Caki2 (cell line): Measurements from ENCODE around the gene SLITRK5. TPM values are rescaled to one million over a fixed set of nuclear protein-coding genes. Genes with fewer than 3 reads are reported as not detected.

Source experiments
- DNase-seq: peaks from one replicate; pipeline ENCODE4 v3.0.0-alpha.2; 2015; ENCODE audit warnings: low read depth
- in situ Hi-C: cut with HindIII; loops from 2 replicates; pipeline ENCODE4 v1.10.0; 2016; ENCODE audit warnings: low sequenced_read_pairs, low pct_unique_long_range_greater_than_20kb, mixed read lengths
- total RNA-seq: library from RNA; depleted of rRNA; stranded (reverse); fragments of >200 nt; shearing (Covaris generic); gene quantifications from 2 replicates; pipeline ENCODE4 v1.2.3, GENCODE V29; 2014; ENCODE audit warnings: low replicate concordance; rRNA removed

Gene SLITRK5
- 0.06 and 0.17 TPM in 2 replicates for total RNA-seq

- peak; percentile 88 for DNase-seq
- in situ Hi-C loops, result no loop called here
Measured at GRCh38 chr13:87671031-87671752, at the start of gene SLITRK5. SLITRK5 (plus strand) TSS chr13:87671371; CDS start chr13:87675389, 4,018 bp downstream.

DNA sequence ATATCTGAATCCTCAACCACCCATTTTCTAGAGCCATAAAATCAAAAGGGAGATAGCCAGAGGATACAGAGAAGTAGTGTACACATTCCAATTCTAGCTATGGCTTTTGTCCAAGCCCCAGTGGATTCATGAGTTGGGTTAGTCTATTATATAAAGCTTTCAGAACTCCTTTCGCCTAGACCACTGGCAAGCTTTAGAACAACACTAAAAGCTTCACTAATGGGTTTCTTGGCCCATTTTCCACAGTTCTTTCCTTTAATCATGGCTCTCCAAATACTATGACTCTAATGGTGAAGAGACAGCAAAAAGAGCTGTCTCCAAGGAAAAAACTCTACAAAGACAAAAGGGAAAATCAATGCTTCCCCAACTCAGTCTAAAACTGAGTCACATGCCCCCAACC, 48.2 kb upstream of the SLITRK5 start:
- DNase-seq, result no peak
- in situ Hi-C loops, result no loop called here

- DNase-seq, result no peak
- in situ Hi-C loops, result no loop called here
Measured at GRCh38 chr13:87656306-87656705, 14.9 kb upstream of the SLITRK5 start.

DNA sequence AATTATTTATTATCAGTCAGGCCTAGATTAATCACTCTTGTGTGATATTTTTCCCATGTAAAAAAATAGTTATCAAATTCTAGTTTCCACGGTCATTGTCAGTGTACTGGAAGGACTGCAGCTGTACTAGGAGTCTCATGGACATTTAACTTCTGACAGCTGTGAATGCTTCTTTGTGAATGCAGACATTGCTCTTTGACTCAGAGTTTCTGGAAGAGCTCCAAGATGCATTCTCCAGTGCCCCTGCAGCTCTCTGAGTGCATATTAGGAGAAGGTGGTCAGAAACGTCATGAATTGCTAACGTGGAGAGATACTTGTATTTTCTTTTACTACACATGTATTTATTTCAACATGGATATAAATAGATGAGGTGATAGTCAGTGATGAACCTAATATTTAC, 9.7 kb upstream of the SLITRK5 start:
- no peak for DNase-seq
- in situ Hi-C loops, result no loop called here

GRCh38 chr13:87666831-87667230, 4.3 kb upstream of the SLITRK5 start:
- in situ Hi-C loops, result no loop called here

GRCh38 chr13:87667686-87668085, 3.5 kb upstream of the SLITRK5 start:
- in situ Hi-C loops, result no loop called here
- DNase-seq, result no peak

More at GRCh38 chr13:87666831-87667230, 4.3 kb upstream of the SLITRK5 start:
- DNase-seq, result no peak

GRCh38 chr13:87669379-87669978, 1.7 kb upstream of the SLITRK5 start:
- peak; percentile 29 for DNase-seq
- in situ Hi-C loops, result no loop called here

DNA sequence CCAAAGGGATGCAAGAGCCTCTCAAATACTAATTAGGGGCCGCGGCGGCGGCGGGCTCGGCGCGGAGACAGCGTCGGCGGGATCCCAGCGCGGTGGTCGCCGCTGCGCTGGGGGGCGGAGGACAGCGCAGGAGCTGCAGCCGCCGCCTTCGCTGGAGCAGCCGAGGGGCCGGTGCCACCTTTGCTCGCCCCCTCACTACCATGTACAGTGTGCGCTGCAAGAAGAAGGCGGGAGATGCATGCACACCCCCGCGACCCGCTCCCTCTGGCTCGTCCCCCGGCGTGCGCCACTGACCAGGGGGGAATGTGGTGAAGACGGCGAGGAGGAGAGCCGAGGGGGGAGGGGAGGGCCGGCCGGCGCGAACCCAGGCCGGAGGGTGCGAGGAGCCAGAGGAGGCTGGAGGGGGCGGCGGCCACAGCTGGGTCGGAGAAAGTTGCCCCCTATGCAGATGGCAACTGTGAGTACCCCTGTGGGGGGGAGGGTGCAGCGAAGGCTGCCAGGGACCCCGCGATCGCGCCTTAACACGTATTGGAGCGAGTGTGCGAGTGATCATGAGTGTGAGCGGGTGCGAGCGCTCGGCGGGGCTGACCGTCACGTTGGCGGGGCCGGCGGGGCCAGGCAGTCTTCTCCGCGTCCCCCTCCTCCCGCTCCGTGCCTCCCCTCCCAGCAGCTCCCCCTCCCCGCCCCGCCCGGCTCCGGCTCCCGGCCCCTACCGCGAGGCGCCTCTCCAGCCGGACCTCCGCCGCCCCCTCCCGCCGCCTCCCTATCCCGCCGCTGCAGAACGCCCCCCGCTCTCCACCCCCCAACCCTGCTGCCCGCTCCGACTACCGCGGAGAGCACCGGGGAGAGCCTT, 808 bp downstream of the SLITRK5 start:
- in situ Hi-C loops, result no loop called here
- peak; percentile 29 for DNase-seq

GRCh38 chr13:87674247-87674738, 3.1 kb downstream of the SLITRK5 start:
- in situ Hi-C loops, result no loop called here

GRCh38 chr13:87675851-87676250, 4.7 kb downstream of the SLITRK5 start:
- in situ Hi-C loops, result no loop called here
- DNase-seq, result no peak

More at GRCh38 chr13:87674247-87674738, 3.1 kb downstream of the SLITRK5 start:
- DNase-seq, result no peak

DNA sequence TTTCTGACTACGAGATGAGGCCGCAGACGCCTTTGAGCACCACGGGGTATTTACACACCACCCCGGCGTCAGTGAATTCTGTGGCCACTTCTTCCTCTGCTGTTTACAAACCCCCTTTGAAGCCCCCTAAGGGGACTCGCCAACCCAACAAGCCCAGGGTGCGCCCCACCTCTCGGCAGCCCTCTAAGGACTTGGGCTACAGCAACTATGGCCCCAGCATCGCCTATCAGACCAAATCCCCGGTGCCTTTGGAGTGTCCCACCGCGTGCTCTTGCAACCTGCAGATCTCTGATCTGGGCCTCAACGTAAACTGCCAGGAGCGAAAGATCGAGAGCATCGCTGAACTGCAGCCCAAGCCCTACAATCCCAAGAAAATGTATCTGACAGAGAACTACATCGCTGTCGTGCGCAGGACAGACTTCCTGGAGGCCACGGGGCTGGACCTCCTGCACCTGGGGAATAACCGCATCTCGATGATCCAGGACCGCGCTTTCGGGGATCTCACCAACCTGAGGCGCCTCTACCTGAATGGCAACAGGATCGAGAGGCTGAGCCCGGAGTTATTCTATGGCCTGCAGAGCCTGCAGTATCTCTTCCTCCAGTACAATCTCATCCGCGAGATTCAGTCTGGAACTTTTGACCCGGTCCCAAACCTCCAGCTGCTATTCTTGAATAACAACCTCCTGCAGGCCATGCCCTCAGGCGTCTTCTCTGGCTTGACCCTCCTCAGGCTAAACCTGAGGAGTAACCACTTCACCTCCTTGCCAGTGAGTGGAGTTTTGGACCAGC, 5.3 kb downstream of the SLITRK5 start:
- in situ Hi-C loops, result no loop called here
- DNase-seq, result no peak

- in situ Hi-C loops, result no loop called here
Measured at GRCh38 chr13:87677043-87677495, 5.9 kb downstream of the SLITRK5 start.

DNA sequence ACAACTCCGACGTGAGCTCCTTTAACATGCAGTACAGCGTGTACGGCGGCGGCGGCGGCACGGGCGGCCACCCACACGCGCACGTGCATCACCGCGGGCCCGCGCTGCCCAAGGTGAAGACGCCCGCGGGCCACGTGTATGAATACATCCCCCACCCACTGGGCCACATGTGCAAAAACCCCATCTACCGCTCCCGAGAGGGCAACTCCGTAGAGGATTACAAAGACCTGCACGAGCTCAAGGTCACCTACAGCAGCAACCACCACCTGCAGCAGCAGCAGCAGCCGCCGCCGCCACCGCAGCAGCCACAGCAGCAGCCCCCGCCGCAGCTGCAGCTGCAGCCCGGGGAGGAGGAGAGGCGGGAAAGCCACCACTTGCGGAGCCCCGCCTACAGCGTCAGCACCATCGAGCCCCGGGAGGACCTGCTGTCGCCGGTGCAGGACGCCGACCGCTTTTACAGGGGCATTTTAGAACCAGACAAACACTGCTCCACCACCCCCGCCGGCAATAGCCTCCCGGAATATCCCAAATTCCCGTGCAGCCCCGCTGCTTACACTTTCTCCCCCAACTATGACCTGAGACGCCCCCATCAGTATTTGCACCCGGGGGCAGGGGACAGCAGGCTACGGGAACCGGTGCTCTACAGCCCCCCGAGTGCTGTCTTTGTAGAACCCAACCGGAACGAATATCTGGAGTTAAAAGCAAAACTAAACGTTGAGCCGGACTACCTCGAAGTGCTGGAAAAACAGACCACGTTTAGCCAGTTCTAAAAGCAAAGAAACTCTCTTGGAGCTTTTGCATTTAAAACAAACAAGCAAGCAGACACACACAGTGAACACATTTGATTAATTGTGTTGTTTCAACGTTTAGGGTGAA, 6.6 kb downstream of the SLITRK5 start:
- in situ Hi-C loops, result no loop called here
- no peak for DNase-seq

More at GRCh38 chr13:87677043-87677495, 5.9 kb downstream of the SLITRK5 start:
- no peak for DNase-seq

- in situ Hi-C loops, result no loop called here
- DNase-seq, result no peak
Measured at GRCh38 chr13:87678372-87678752, 7.2 kb downstream of the SLITRK5 start.

DNA sequence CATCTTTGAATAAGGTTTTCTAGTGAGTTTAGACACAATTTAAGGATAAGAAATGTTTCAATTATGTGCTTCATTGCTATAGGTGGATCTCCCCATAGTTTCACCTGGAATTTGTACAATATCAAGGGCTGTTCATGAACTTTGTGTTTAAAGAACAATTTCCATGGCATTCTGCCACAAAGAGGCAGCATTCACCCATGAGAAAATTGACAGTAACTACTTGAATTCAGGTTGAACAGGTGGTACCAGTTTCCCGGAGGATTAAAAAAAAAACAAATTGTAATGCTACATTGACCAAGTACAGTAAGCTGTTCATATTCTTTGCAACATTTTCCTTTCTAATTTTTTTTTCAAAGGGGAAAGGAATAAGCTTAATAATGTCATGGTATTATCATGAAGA, 9.1 kb downstream of the SLITRK5 start:
- DNase-seq, result peak; percentile 26

DNA sequence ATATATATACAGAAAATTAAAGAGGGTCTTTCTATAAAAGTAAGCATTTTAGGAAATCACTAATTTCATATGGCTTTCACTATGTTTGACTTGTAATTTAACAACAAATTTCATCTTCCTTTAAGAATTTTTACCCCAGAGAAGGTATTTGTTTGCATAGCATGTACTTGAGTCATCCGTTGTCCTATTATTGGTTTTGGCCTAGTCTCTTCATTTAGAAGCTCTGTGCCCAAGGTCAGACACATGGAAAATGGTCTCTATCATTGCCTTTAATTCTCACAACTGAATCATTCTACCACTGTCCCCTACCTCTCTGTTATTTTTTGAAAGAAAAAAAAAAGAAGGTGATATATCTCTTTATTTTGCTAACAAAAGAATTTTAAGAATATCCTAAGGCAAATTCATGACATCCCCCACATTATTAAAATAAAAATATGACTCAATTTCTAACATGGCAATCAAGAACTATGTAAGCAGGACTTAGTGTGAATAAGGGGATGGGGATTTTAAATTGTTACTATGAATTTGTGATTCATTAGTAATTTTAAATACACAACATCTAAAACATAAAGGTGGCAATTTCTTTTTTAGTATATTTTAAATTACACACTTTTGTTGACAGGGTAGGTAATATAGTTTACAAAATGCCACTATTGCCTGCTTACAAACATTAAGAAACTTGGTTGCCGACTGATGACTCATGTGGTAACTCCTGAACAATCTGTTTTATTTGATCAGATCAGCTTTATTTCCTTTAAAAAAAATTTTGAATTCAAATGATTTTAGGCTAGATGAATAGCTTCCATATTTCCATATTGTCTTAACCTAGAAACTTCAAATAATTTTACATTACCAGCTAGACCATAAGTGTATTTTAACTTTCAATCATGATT, 13.9 kb downstream of the SLITRK5 start:
- peak; percentile 46 for DNase-seq
- in situ Hi-C loops, result no loop called here

More for the DNA sequence above, 9.1 kb downstream of the SLITRK5 start:
- in situ Hi-C loops, result no loop called here
